Measurements from ENCODE around the gene TSHZ3. TPM values are rescaled to one million over a fixed set of nuclear protein-coding genes. Genes with fewer than 3 reads are reported as not detected.

The TSHZ3 gene
- total and polyA plus RNA-seq, 9 of the 15 experiments (the other 6 are each of a cell fraction or from before 2014, with no cell fraction given): 0.03 to 0.13 (median 0.05) TPM; not detected in 5

DNA sequence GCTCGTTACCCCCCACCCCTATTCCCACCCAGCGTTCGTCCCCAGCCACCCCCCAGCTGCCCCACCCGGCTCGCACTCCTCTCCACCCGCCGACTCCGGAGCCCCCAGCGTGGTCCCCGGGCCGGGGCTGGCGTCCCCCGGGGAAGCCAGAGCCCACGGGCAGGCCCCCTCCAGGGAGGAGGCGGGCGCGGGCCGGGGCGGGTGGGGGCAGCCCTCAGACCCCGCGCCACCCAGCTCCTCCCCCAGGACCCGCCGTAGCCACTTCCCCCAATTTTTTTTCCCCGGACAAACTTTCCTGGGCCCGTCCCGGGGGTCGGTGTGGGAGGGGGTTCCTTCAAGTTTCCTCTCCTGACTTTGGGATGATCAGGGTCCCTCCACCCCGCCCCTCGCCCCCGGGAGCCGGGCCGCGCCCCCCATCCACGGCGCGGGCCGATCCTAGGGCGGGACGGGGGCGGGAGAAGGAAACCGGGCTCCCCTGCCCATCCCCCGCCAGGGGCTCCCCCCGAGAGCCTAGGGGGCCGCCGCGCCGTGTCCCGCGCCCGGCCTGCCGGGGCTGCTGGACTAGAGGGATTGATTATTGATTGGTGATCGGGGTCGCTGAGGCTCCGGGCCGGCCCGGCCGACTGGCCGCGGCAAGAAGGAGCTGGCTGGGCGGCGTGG is 927 bp upstream of the TSHZ3 start:
- Histone ChIP-seq H3K4me2 (ENCODE audit: insufficient read depth, low read length) (no peak overlapping the region; the same call in 1 of the 2 replicates), H3K4me3 (peak overlapping the region; percentile 43), H4K20me1 (replicated peaks; ENCODE audit: control insufficient read depth, insufficient read depth, low read length) (no peaks in the 10 kb centered on the region), H3K9me1 (ENCODE audit: control insufficient read depth, insufficient read depth, low read length) (no peaks in the 10 kb centered on the region), H3K9ac (ENCODE audit: insufficient read depth in 1 of 2, low read depth in 2 of 2, low read length in 2 of 2) (peak overlapping the region in 1 of 2 experiments; percentile 74; a peak in 2 of 4 replicates), H2AFZ (ENCODE audit: low read depth, low read length) (peak overlapping the region; percentile 51; the same call in 1 of the 2 replicates), H3K27ac (ENCODE audit: extremely low read depth, low read depth, low read length) (no peak overlapping the region), H3K4me1 (replicated peaks in 1 of 2; ENCODE audit: control insufficient read depth in 2 of 2, insufficient read depth in 2 of 2, low read length in 2 of 2) (peaks cover 0 to 29% of the 10 kb centered on the region in 2 experiments; a peak in 2 of 5 replicates), H3K36me3 (ENCODE audit: control insufficient read depth, insufficient read depth, low read length) (no peaks in the 10 kb centered on the region), H3K79me2 (ENCODE audit: control insufficient read depth, insufficient read depth, low read length) (no peaks in the 10 kb centered on the region), H3K9me3 (replicated peaks; ENCODE audit: control insufficient read depth, insufficient read depth, low read depth, low read length) (no peaks in the 10 kb centered on the region), H3K27me3 (ENCODE audit: control insufficient read depth in 2 of 2, insufficient read depth in 2 of 2, low read length in 2 of 2) (peaks cover 23 to 54% of the 10 kb centered on the region in 2 experiments)
- DNase-seq (ENCODE audit: extremely low read depth in 1 of 4, low spot score in 3 of 4): peak in 2 of 4 experiments; percentile 51 to 55
- no peak for ATAC-seq
- BruUV-seq (replicated peaks): no TSS peak
- WGBS (ENCODE audit: insufficient coverage, low coverage, missing lambda C conversion rate): 1% methylated on average over 24 of the region's 61 CpGs
- FAIRE-seq: no peak
- ChIA-PET CTCF (ENCODE audit: low intra/inter-chr PET ratio) (no interaction called here), POLR2A (interaction anchor here (0.7 kb wide), 1 partner anchor 18 kb away, joined by 3 read pairs; no protein-coding TSS in a partner anchor)
- TF ChIP-seq CUX1 (CRISPR knock-in tag; IDR thresholded peaks at IDR 0.05) (peak; percentile 90; the same call in 1 of the 2 replicates), ZNF445 (CRISPR knock-in tag; IDR thresholded peaks at IDR 0.05; ENCODE audit: low read depth) (no peak)
- in situ Hi-C loops (cut with MboI): no loop called here
- intact Hi-C loops (cut with micrococcal nuclease): no loop called here

Measured in K562 (cell line).